ENCODE results near the gene PCGF1.

Gene PCGF1

GRCh38 chr2:74516650-74517049 lies 9.2 kb upstream of the PCGF1 start:
- no peak for DNase-seq (ENCODE audit: low spot score)
- CTCF ChIA-PET = no interaction called here
- POLR2A ChIA-PET (ENCODE audit: low non-redundant PET) = no interaction called here
- no peak for TF ChIP-seq CTCF (conservative IDR thresholded peaks at IDR 0.05; ENCODE audit: low read depth)
- no peak overlapping the region for H3K27ac ChIP-seq

- ChIA-PET CTCF (no interaction called here), POLR2A (ENCODE audit: low non-redundant PET) (no interaction called here)
- H3K27ac ChIP-seq = no peak overlapping the region
- TF ChIP-seq CTCF (conservative IDR thresholded peaks at IDR 0.05; ENCODE audit: low read depth) = no peak
- DNase-seq (ENCODE audit: low spot score) = peak; percentile 65
Measured at GRCh38 chr2:74515981-74516633, 8.6 kb upstream of the PCGF1 start.

- POLR2A ChIA-PET (ENCODE audit: low non-redundant PET) = no interaction called here
- CTCF ChIA-PET = interaction anchor here (1.2 kb wide), 1 partner anchor 72 kb away, joined by 4 read pairs; no protein-coding TSS in a partner anchor
- TF ChIP-seq CTCF (conservative IDR thresholded peaks at IDR 0.05; ENCODE audit: low read depth) = no peak
- no peak overlapping the region for H3K27ac ChIP-seq
- no peak for DNase-seq (ENCODE audit: low spot score)
Measured at GRCh38 chr2:74515271-74515980, 7.9 kb upstream of the PCGF1 start.

GRCh38 chr2:74514368-74515270 lies 7.1 kb upstream of the PCGF1 start, which contains the start of gene TLX2:
TSS of gene TLX2 (plus strand) at chr2:74514450. CDS start at chr2:74514807, 357 bp downstream.
- POLR2A ChIA-PET (ENCODE audit: low non-redundant PET) = no interaction called here

GRCh38 chr2:74513605-74514367 lies 6.3 kb upstream of the PCGF1 start:
- ChIA-PET POLR2A (ENCODE audit: low non-redundant PET) (no interaction called here), CTCF (interaction anchor here (0.5 to 0.8 kb wide), 4 partner anchors 8 to 472 kb away, joined by 3 to 4 read pairs (median 3); no protein-coding TSS in a partner anchor)
- H3K27ac ChIP-seq = no peak overlapping the region
- TF ChIP-seq CTCF (conservative IDR thresholded peaks at IDR 0.05; ENCODE audit: low read depth) = no peak
- no peak for DNase-seq (ENCODE audit: low spot score)

More at GRCh38 chr2:74514368-74515270, 7.1 kb upstream of the PCGF1 start, which contains the start of gene TLX2:
- no peak for TF ChIP-seq CTCF (conservative IDR thresholded peaks at IDR 0.05; ENCODE audit: low read depth)
- no peak within 1 kb of the TSS for H3K27ac ChIP-seq
- CTCF ChIA-PET = interaction anchor here (1.2 kb wide), 1 partner anchor 73 kb away, joined by 4 read pairs; no protein-coding TSS in a partner anchor
- no peak for DNase-seq (ENCODE audit: low spot score)

Measured in RWPE1 (cell line).